Neutrophil (primary cell): ENCODE results near the gene FGFR3.

Experiments
- H3K27ac ChIP-seq: fragments of 200-600 bp; sonication (generic); 2 replicates; pipeline ENCODE4 v1.5.1; 2016; ENCODE audit warnings: mild to moderate bottlenecking, moderate library complexity
- H3K27me3 ChIP-seq: fragments of 200-600 bp; sonication (generic); 2 replicates; pipeline ENCODE4 v1.6.0; 2016; ENCODE audit warnings: mild to moderate bottlenecking
- H3K36me3 ChIP-seq: fragments of 200-600 bp; sonication (generic); 2 replicates; pipeline ENCODE4 v1.5.1; 2017
- H3K4me1 ChIP-seq, 2 experiments: fragments of 200-600 bp in 1 of 2; sonication (generic) in 1 of 2; 1 replicate in 1 of 2; 2 replicates in 1 of 2; pipeline versions ENCODE4 v1.5.1 to v1.6.1; 2013 to 2016; ENCODE audit warnings: low read depth in 1 of 2, low read length in 1 of 2, mild to moderate bottlenecking in 1 of 2, moderate library complexity in 1 of 2; ENCODE audit not compliant: control insufficient read depth in 1 of 2, insufficient read depth in 1 of 2
- H3K4me3 ChIP-seq, 2 experiments: fragments of 200-600 bp in 1 of 2; sonication (generic) in 1 of 2; 1 replicate in 1 of 2; 2 replicates in 1 of 2; pipeline ENCODE4 v1.5.1; 2013 to 2016; ENCODE audit warnings: low read depth in 1 of 2, low read length in 1 of 2, mild to moderate bottlenecking in 1 of 2, moderate library complexity in 1 of 2
- H3K9me3 ChIP-seq: fragments of 200-600 bp; sonication (generic); 2 replicates; pipeline ENCODE4 v1.5.1; 2016
- TF ChIP-seq, protein P1 (sequence below): fragments of 200-600 bp; sonication (generic); IDR thresholded peaks from 2 replicates; pipeline ENCODE4 v1.5.1; 2016; ENCODE audit warnings: antibody characterized with exemption

Gene FGFR3

DNA sequence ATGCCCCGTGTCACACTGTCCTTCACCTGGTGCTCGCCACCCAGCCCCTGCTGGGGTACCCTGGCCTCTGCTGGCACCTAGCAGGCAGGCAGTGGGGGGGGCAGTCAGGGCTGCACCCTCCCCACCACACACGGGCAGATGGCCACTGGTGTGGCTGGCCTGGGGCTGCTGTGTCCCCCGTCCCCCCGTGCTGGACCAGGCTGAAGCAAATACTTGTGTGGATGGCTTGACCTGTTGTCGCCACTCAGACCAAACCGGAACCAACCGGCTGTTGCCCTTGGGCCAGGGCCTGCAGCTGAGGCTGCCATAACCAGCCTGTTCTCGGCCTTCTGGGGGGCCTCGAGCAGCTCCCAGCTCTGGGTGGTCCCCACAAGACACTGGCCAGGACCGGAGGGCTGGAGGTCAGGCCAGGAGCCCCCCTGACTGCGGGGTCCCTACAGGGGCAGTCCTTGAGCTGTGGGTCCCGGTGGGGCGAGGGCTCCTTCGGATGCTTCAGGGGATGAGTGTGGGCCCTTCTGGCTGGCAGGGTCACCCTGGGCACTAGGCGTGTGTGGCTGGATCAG is 4.3 kb downstream of the FGFR3 start:
- no peak overlapping the region for H3K27ac ChIP-seq
- H3K36me3 ChIP-seq, result no peaks in the 10 kb centered on the region
- H3K4me1 ChIP-seq, result peaks cover 0 to 18% of the 10 kb centered on the region in 2 experiments
- no peak overlapping the region for H3K4me3 ChIP-seq
- H3K9me3 ChIP-seq, result no peaks in the 10 kb centered on the region
- TF ChIP-seq, protein P1, sequence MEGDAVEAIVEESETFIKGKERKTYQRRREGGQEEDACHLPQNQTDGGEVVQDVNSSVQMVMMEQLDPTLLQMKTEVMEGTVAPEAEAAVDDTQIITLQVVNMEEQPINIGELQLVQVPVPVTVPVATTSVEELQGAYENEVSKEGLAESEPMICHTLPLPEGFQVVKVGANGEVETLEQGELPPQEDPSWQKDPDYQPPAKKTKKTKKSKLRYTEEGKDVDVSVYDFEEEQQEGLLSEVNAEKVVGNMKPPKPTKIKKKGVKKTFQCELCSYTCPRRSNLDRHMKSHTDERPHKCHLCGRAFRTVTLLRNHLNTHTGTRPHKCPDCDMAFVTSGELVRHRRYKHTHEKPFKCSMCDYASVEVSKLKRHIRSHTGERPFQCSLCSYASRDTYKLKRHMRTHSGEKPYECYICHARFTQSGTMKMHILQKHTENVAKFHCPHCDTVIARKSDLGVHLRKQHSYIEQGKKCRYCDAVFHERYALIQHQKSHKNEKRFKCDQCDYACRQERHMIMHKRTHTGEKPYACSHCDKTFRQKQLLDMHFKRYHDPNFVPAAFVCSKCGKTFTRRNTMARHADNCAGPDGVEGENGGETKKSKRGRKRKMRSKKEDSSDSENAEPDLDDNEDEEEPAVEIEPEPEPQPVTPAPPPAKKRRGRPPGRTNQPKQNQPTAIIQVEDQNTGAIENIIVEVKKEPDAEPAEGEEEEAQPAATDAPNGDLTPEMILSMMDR, result no peak
- H3K27me3 ChIP-seq, result peaks cover 68% of the 10 kb centered on the region

DNA sequence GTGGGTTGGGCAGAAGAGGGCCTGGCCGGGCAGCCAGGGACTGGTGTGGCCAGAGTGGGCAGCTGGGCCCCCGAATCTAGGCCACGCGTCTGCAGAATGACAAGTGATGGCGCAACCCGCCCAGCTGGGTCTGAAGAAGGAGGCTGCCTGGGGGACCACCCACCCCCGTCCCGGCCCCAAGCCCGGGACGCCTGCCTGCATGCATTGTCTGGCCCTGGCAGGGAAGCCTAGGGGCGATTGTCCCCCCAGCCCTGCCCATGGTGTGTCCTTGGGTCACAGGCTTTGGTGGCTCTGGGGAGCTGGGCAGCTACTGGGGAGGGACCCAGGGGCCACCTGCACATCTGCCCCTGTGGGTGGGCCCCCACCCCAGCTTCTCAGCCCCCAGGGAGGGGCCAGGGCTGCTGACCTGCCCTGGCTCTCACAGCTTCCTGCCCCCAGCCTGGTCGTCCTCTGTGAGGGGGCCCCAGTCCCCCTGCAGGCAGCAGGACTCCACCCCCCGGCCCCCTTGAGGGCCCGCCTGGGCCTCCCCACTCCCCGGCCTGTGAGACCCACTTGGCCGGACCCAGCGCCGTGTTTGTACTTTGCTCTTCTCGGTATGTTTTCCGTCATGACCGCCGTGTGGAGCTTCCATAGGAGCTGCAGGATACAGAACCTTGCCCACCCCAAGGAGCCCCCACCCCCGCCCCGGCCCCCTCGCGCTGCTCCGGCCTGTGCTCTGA is 4.9 kb downstream of the FGFR3 start:
- Histone ChIP-seq H3K27ac (no peak overlapping the region), H3K36me3 (no peaks in the 10 kb centered on the region), H3K27me3 (peaks cover 62% of the 10 kb centered on the region), H3K9me3 (no peaks in the 10 kb centered on the region), H3K4me3 (no peak overlapping the region), H3K4me1 (peaks cover 0 to 18% of the 10 kb centered on the region in 2 experiments)
- TF ChIP-seq, protein P1, result no peak

DNA sequence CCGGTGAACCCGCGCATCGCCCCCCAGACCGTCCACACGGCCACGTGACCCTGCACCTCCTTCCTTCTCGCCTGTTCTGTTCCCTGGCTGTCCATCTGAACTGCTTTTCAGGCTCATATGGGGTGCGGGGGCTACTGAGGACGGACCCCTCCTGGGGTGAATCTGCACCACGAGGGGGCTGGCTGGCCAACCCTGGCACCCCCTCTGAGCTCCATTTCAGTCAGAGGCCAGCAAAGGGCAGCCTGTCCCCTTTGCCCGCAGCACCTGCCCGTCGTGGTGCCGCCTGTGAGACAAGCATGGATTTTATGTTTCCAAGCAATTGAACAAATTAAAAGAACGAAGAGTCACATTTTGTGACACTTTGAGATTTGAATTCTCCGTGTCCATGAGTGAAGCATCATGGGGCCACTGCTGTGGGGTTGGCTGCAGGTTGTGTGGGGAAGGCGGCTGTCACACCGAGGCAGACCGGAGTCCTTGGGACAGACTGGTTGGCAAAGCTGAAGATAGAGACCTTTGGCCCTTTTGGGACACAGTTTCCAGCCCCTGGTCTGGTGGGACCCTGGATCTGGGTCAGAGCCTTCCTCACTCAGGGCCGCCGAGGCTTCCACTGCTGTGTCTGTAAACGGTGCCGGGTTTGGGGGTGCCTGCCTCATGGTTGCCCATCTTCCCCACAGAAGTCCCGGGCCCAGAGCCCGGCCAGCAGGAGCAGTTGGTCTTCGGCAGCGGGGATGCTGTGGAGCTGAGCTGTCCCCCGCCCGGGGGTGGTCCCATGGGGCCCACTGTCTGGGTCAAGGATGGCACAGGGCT is 5.7 kb downstream of the FGFR3 start:
- Histone ChIP-seq H3K4me3 (no peak overlapping the region), H3K9me3 (no peaks in the 10 kb centered on the region), H3K27me3 (peaks cover 55% of the 10 kb centered on the region), H3K27ac (no peak overlapping the region), H3K4me1 (peaks cover 0 to 16% of the 10 kb centered on the region in 2 experiments), H3K36me3 (no peaks in the 10 kb centered on the region)
- TF ChIP-seq, protein P1, result no peak

DNA sequence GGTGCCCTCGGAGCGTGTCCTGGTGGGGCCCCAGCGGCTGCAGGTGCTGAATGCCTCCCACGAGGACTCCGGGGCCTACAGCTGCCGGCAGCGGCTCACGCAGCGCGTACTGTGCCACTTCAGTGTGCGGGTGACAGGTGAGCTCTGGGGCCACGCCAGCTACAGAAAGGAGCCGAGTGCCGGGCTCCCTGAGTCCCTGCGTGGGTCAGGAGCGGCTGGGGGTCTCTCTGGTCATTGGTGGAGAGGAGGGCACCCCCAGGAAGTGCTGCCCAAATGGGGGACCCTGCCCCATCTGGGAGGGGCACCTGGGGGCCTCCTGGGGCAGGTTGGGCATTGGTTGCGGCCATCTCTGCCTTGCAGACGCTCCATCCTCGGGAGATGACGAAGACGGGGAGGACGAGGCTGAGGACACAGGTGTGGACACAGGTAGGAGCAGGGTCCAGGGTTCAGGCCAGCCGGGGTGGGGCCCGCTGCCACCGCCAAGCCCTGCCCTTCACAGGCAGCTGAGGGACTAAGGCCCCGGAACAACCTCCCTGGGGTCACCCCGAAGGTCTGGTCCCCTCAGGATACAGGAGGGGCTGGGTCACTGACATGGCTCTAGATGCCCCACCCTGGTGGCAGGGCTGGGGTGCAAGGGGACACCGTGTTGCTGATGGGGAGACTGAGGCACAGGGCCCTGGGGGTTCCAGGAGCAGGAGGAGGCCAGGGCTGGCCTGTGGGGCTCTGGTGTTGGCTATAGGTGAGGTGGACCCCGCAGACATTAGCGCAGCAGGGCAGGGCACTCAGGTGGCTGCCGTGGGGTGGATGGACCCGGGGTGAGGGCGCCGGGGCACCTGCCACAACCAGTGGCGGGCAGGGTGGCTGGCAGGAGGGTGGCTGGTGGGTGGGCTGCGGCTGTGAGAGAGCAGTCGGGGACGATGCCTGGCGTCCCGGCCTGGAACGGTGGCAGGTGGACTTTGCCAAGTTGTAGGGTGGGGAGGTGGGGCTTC is 6.6 kb downstream of the FGFR3 start:
- Histone ChIP-seq H3K4me3 (no peak overlapping the region), H3K27me3 (peaks cover 46% of the 10 kb centered on the region), H3K9me3 (no peaks in the 10 kb centered on the region), H3K4me1 (peaks cover 0 to 7% of the 10 kb centered on the region in 2 experiments), H3K36me3 (no peaks in the 10 kb centered on the region), H3K27ac (no peak overlapping the region)
- TF ChIP-seq, protein P1, result no peak

DNA sequence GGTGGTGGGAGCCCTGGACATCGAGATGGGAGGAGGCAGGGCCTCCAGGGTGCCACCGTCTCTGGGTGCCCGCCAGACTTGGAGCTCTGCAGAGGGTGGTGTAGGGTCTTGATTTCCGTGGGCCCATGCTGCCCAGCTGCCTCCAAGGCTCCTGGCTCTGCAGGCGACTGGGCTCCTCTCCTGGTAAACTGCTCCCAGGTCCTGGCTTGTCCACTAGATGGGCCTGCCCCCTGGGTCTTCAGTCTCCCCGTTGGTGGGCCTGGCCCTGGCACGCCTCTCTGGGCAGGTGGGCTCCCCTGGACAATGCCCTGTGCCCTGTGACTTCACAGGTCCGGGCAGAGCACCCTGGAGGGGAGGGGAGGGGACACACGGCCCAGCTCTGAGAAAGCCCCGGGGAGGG is 7.7 kb downstream of the FGFR3 start:
- Histone ChIP-seq H3K4me3 (no peak overlapping the region), H3K27ac (no peak overlapping the region), H3K36me3 (no peaks in the 10 kb centered on the region), H3K9me3 (no peaks in the 10 kb centered on the region), H3K27me3 (peaks cover 35% of the 10 kb centered on the region), H3K4me1 (no peaks in the 10 kb centered on the region)
- TF ChIP-seq, protein P1, result no peak
